VCaP (cell line): ENCODE results near the gene RSAD1.
A peak's percentile ranks its signal among the peaks of the same experiment; 100 is the strongest.

Experiments
- H3K27ac ChIP-seq: fragments of 450-650 bp; 2 replicates; pipeline ENCODE4 v1.5.1; 2017
- CTCF ChIP-seq: fragments of 450-650 bp; conservative IDR thresholded peaks from 2 replicates; pipeline ENCODE4 v1.5.1; 2017; ENCODE audit warnings: mild to moderate bottlenecking, moderate library complexity

RSAD1 gene

GRCh38 chr17:50527155-50527762 lies 48.6 kb downstream of the RSAD1 start:
- TF ChIP-seq CTCF: no peak
- no peak overlapping the region for H3K27ac ChIP-seq

- no peak overlapping the region for H3K27ac ChIP-seq
- TF ChIP-seq CTCF: no peak
Observed at GRCh38 chr17:50527949-50528474, 49.4 kb downstream of the RSAD1 start.

- TF ChIP-seq CTCF: no peak
- H3K27ac ChIP-seq: no peak overlapping the region
Observed at GRCh38 chr17:50529849-50530248, 51.2 kb downstream of the RSAD1 start.

- H3K27ac ChIP-seq: peak overlapping the region; percentile 100
- TF ChIP-seq CTCF: no peak
Observed at GRCh38 chr17:50531428-50532025, 52.9 kb downstream of the RSAD1 start.

- TF ChIP-seq CTCF: no peak
- H3K27ac ChIP-seq: peak within 1 kb of the TSS; percentile 100
Observed at GRCh38 chr17:50532452-50533024, 53.9 kb downstream of the RSAD1 start, which contains the start of gene EPN3. Gene EPN3, plus strand, starts transcription at chr17:50532735. Its CDS starts 3,822 bp downstream, at chr17:50536557.

GRCh38 chr17:50533185-50533584 lies 54.5 kb downstream of the RSAD1 start:
- no peak for TF ChIP-seq CTCF
- peak overlapping the region; percentile 100 for H3K27ac ChIP-seq

GRCh38 chr17:50533720-50534148 lies 55.1 kb downstream of the RSAD1 start:
- no peak for TF ChIP-seq CTCF
- peak overlapping the region; percentile 100 for H3K27ac ChIP-seq
